ENCODE measurements around the gene HHLA2.
"Not testable (repeated sequence)": the region's sequence is repeated elsewhere in the genome, so short reads cannot be mapped to it uniquely, and the experiment has no call there.

The HHLA2 gene

GRCh38 chr3:108283006-108283405 lies 13.3 kb upstream of the HHLA2 start:
- no peak overlapping the region for H3K4me3 ChIP-seq (ENCODE audit: low read length)
- H3K36me3 ChIP-seq (ENCODE audit: insufficient read depth, low read length), result no peaks in the 10 kb centered on the region
- no peaks in the 10 kb centered on the region for H3K27me3 ChIP-seq (ENCODE audit: insufficient read depth, low read length)
- peaks cover 15% of the 10 kb centered on the region; the same call in 1 of the 2 replicates for H3K9me3 ChIP-seq (ENCODE audit: insufficient read depth, low read depth, low read length)
- 76% methylated on average over 1 of the region's 1 CpG for WGBS
- no peak overlapping the region for H3K27ac ChIP-seq (ENCODE audit: low read depth, low read length)
- no peaks in the 10 kb centered on the region for H3K4me1 ChIP-seq (ENCODE audit: insufficient read depth, low read length)
- H3K9ac ChIP-seq (ENCODE audit: low read depth, low read length), result no peak overlapping the region

GRCh38 chr3:108283989-108284388 lies 12.4 kb upstream of the HHLA2 start:
- Histone ChIP-seq H3K9me3 (ENCODE audit: insufficient read depth, low read depth, low read length) (peaks cover 10% of the 10 kb centered on the region; the same call in 1 of the 2 replicates), H3K27ac (ENCODE audit: low read depth, low read length) (no peak overlapping the region), H3K27me3 (ENCODE audit: insufficient read depth, low read length) (no peaks in the 10 kb centered on the region), H3K4me1 (ENCODE audit: insufficient read depth, low read length) (no peaks in the 10 kb centered on the region), H3K36me3 (ENCODE audit: insufficient read depth, low read length) (no peaks in the 10 kb centered on the region), H3K9ac (ENCODE audit: low read depth, low read length) (no peak overlapping the region), H3K4me3 (ENCODE audit: low read length) (no peak overlapping the region)
- WGBS, result 90% methylated on average over 1 of the region's 2 CpGs

- no CpG with 5 or more reads among the region's 1 CpG for WGBS
- H3K9me3 ChIP-seq (ENCODE audit: insufficient read depth, low read depth, low read length), result no peaks in the 10 kb centered on the region
- no peak overlapping the region for H3K4me3 ChIP-seq (ENCODE audit: low read length)
- no peak overlapping the region for H3K9ac ChIP-seq (ENCODE audit: low read depth, low read length)
- H3K36me3 ChIP-seq (ENCODE audit: insufficient read depth, low read length), result no peaks in the 10 kb centered on the region
- H3K27ac ChIP-seq (ENCODE audit: low read depth, low read length), result no peak overlapping the region
- no peaks in the 10 kb centered on the region for H3K27me3 ChIP-seq (ENCODE audit: insufficient read depth, low read length)
- no peaks in the 10 kb centered on the region for H3K4me1 ChIP-seq (ENCODE audit: insufficient read depth, low read length)
Observed at GRCh38 chr3:108285176-108285575, 11.2 kb upstream of the HHLA2 start.

- no peak overlapping the region for H3K4me3 ChIP-seq (ENCODE audit: low read length)
- no peaks in the 10 kb centered on the region for H3K36me3 ChIP-seq (ENCODE audit: insufficient read depth, low read length)
- H3K9ac ChIP-seq (ENCODE audit: low read depth, low read length), result no peak overlapping the region
- H3K9me3 ChIP-seq (ENCODE audit: insufficient read depth, low read depth, low read length), result no peaks in the 10 kb centered on the region
- H3K27ac ChIP-seq (ENCODE audit: low read depth, low read length), result no peak overlapping the region
- WGBS, result 0% methylated on average over 1 of the region's 1 CpG
- no peaks in the 10 kb centered on the region for H3K4me1 ChIP-seq (ENCODE audit: insufficient read depth, low read length)
- H3K27me3 ChIP-seq (ENCODE audit: insufficient read depth, low read length), result no peaks in the 10 kb centered on the region
Observed at GRCh38 chr3:108287146-108287545, 9.2 kb upstream of the HHLA2 start.

- not testable (repeated sequence) for H3K4me3 ChIP-seq (ENCODE audit: low read length)
Observed at GRCh38 chr3:108288193-108288592, 8.2 kb upstream of the HHLA2 start.

GRCh38 chr3:108289159-108289558 lies 7.2 kb upstream of the HHLA2 start:
- H3K9me3 ChIP-seq (ENCODE audit: insufficient read depth, low read depth, low read length), result no peaks in the 10 kb centered on the region
- H3K4me1 ChIP-seq (ENCODE audit: insufficient read depth, low read length), result no peaks in the 10 kb centered on the region
- no peak overlapping the region for H3K4me3 ChIP-seq (ENCODE audit: low read length)
- WGBS, result 100% methylated on average over 1 of the region's 2 CpGs
- no peaks in the 10 kb centered on the region for H3K27me3 ChIP-seq (ENCODE audit: insufficient read depth, low read length)
- no peak overlapping the region for H3K9ac ChIP-seq (ENCODE audit: low read depth, low read length)
- H3K36me3 ChIP-seq (ENCODE audit: insufficient read depth, low read length), result no peaks in the 10 kb centered on the region
- H3K27ac ChIP-seq (ENCODE audit: low read depth, low read length), result no peak overlapping the region

More at GRCh38 chr3:108288193-108288592, 8.2 kb upstream of the HHLA2 start:
- not testable (repeated sequence) for H3K9ac ChIP-seq (ENCODE audit: low read depth, low read length); H3K27ac ChIP-seq (ENCODE audit: low read depth, low read length); H3K27me3 ChIP-seq (ENCODE audit: insufficient read depth, low read length); H3K4me1 ChIP-seq (ENCODE audit: insufficient read depth, low read length); H3K36me3 ChIP-seq (ENCODE audit: insufficient read depth, low read length); H3K9me3 ChIP-seq (ENCODE audit: insufficient read depth, low read depth, low read length)
- WGBS, result 97% methylated on average over 6 of the region's 6 CpGs

- Histone ChIP-seq H3K9me3 (ENCODE audit: insufficient read depth, low read depth, low read length) (no peaks in the 10 kb centered on the region), H3K9ac (ENCODE audit: low read depth, low read length) (no peak overlapping the region), H3K36me3 (ENCODE audit: insufficient read depth, low read length) (no peaks in the 10 kb centered on the region), H3K27ac (ENCODE audit: low read depth, low read length) (no peak overlapping the region), H3K4me3 (ENCODE audit: low read length) (no peak overlapping the region), H3K27me3 (ENCODE audit: insufficient read depth, low read length) (no peaks in the 10 kb centered on the region), H3K4me1 (ENCODE audit: insufficient read depth, low read length) (no peaks in the 10 kb centered on the region)
Observed at GRCh38 chr3:108292450-108292849, 3.9 kb upstream of the HHLA2 start.

GRCh38 chr3:108292905-108293328 lies 3.4 kb upstream of the HHLA2 start:
- Histone ChIP-seq H3K9me3 (ENCODE audit: insufficient read depth, low read depth, low read length) (no peaks in the 10 kb centered on the region), H3K27ac (ENCODE audit: low read depth, low read length) (no peak overlapping the region), H3K27me3 (ENCODE audit: insufficient read depth, low read length) (no peaks in the 10 kb centered on the region), H3K4me3 (ENCODE audit: low read length) (no peak overlapping the region), H3K9ac (ENCODE audit: low read depth, low read length) (no peak overlapping the region), H3K36me3 (ENCODE audit: insufficient read depth, low read length) (no peaks in the 10 kb centered on the region), H3K4me1 (ENCODE audit: insufficient read depth, low read length) (no peaks in the 10 kb centered on the region)

GRCh38 chr3:108293858-108294257 lies 2.5 kb upstream of the HHLA2 start:
- H3K27me3 ChIP-seq (ENCODE audit: insufficient read depth, low read length), result no peaks in the 10 kb centered on the region
- no peak overlapping the region for H3K27ac ChIP-seq (ENCODE audit: low read depth, low read length)
- no peaks in the 10 kb centered on the region for H3K4me1 ChIP-seq (ENCODE audit: insufficient read depth, low read length)
- no peak overlapping the region for H3K9ac ChIP-seq (ENCODE audit: low read depth, low read length)
- 95% methylated on average over 4 of the region's 4 CpGs for WGBS
- H3K9me3 ChIP-seq (ENCODE audit: insufficient read depth, low read depth, low read length), result no peaks in the 10 kb centered on the region
- no peaks in the 10 kb centered on the region for H3K36me3 ChIP-seq (ENCODE audit: insufficient read depth, low read length)
- no peak overlapping the region for H3K4me3 ChIP-seq (ENCODE audit: low read length)

GRCh38 chr3:108295421-108296175 lies 750 bp upstream of the HHLA2 start:
- Histone ChIP-seq H3K36me3 (ENCODE audit: insufficient read depth, low read length) (no peaks in the 10 kb centered on the region), H3K27ac (ENCODE audit: low read depth, low read length) (no peak overlapping the region)
- WGBS, result 87% methylated on average over 7 of the region's 7 CpGs

GRCh38 chr3:108297647-108298046 lies 1.3 kb downstream of the HHLA2 start:
- no peaks in the 10 kb centered on the region for H3K9me3 ChIP-seq (ENCODE audit: insufficient read depth, low read depth, low read length)
- no peak overlapping the region for H3K4me3 ChIP-seq (ENCODE audit: low read length)
- H3K9ac ChIP-seq (ENCODE audit: low read depth, low read length), result no peak overlapping the region
- WGBS, result 89% methylated on average over 3 of the region's 3 CpGs
- H3K27me3 ChIP-seq (ENCODE audit: insufficient read depth, low read length), result no peaks in the 10 kb centered on the region
- no peaks in the 10 kb centered on the region for H3K36me3 ChIP-seq (ENCODE audit: insufficient read depth, low read length)
- peaks cover 14% of the 10 kb centered on the region; the same call in 1 of the 2 replicates for H3K4me1 ChIP-seq (ENCODE audit: insufficient read depth, low read length)
- H3K27ac ChIP-seq (ENCODE audit: low read depth, low read length), result peak overlapping the region; percentile 15; the same call in 1 of the 2 replicates

More at GRCh38 chr3:108295421-108296175, 750 bp upstream of the HHLA2 start:
- Histone ChIP-seq H3K9me3 (ENCODE audit: insufficient read depth, low read depth, low read length) (no peaks in the 10 kb centered on the region), H3K4me1 (ENCODE audit: insufficient read depth, low read length) (peaks cover 7% of the 10 kb centered on the region; the same call in 1 of the 2 replicates), H3K27me3 (ENCODE audit: insufficient read depth, low read length) (no peaks in the 10 kb centered on the region), H3K9ac (ENCODE audit: low read depth, low read length) (no peak overlapping the region), H3K4me3 (ENCODE audit: low read length) (no peak overlapping the region)
